H9 (cell line): ENCODE data around the gene FJX1. TPM values are rescaled to one million over a fixed set of nuclear protein-coding genes. Genes with fewer than 3 reads are reported as not detected.
A peak's percentile ranks its signal among the peaks of the same experiment; 100 is the strongest.

Experiments
- DNase-seq: peaks from one replicate; pipeline ENCODE4 v3.0.0-alpha.2; 2017
- H2AFZ ChIP-seq: one replicate; pipeline ENCODE4 v1.6.1; 2013; ENCODE audit warnings: mild to moderate bottlenecking, low read length, control low read depth, moderate library complexity
- H2AK5ac ChIP-seq: 2 replicates; pipeline ENCODE4 v1.6.1; 2013; ENCODE audit warnings: low read length, control low read depth, mixed read lengths; ENCODE audit not compliant: insufficient read length
- H2BK120ac ChIP-seq: one replicate; pipeline ENCODE4 v1.6.1; 2013; ENCODE audit warnings: low read depth, mild to moderate bottlenecking, low read length, control low read depth, inconsistent platforms; ENCODE audit not compliant: poor library complexity, severe bottlenecking
- H2BK12ac ChIP-seq: 2 replicates; pipeline ENCODE4 v1.6.1; 2013; ENCODE audit warnings: low read length, control low read depth, mixed read lengths, low read depth; ENCODE audit not compliant: insufficient read length
- H2BK15ac ChIP-seq: 2 replicates; pipeline ENCODE4 v1.6.1; 2013; ENCODE audit warnings: low read depth, low read length, control low read depth
- H2BK20ac ChIP-seq: one replicate; pipeline ENCODE4 v1.6.1; 2013; ENCODE audit warnings: low read depth, mild to moderate bottlenecking, low read length, control low read depth, inconsistent platforms; ENCODE audit not compliant: poor library complexity, severe bottlenecking
- H2BK5ac ChIP-seq: 2 replicates; pipeline ENCODE4 v1.6.1; 2013; ENCODE audit warnings: low read length, control low read depth, mixed read lengths; ENCODE audit not compliant: insufficient read length
- H3K14ac ChIP-seq: 2 replicates; pipeline ENCODE4 v1.6.1; 2013; ENCODE audit warnings: low read length, control low read depth; ENCODE audit not compliant: insufficient read depth
- H3K18ac ChIP-seq: 2 replicates; pipeline ENCODE4 v1.6.1; 2013; ENCODE audit warnings: low read depth, mild to moderate bottlenecking, mixed read lengths, low read length, control low read depth; ENCODE audit not compliant: insufficient read length
- H3K23ac ChIP-seq: 2 replicates; pipeline ENCODE4 v1.6.1; 2013; ENCODE audit warnings: low read length, control low read depth, mixed read lengths, low read depth; ENCODE audit not compliant: insufficient read length
- H3K23me2 ChIP-seq: 2 replicates; pipeline ENCODE4 v1.6.1; 2013; ENCODE audit warnings: low read depth, mild to moderate bottlenecking, mixed read lengths, low read length, control low read depth; ENCODE audit not compliant: insufficient read length, poor library complexity, severe bottlenecking
- H3K27ac ChIP-seq: 2 replicates; pipeline ENCODE4 v1.5.1; 2013; ENCODE audit warnings: low read length, control low read depth, mixed read lengths, low read depth; ENCODE audit not compliant: insufficient read length
- H3K27me3 ChIP-seq: 2 replicates; pipeline ENCODE4 v1.6.1; 2013; ENCODE audit warnings: low read length, control low read depth, inconsistent platforms; ENCODE audit not compliant: insufficient read depth
- H3K4ac ChIP-seq: 2 replicates; pipeline ENCODE4 v1.6.1; 2013; ENCODE audit warnings: low read depth, mild to moderate bottlenecking, control low read depth, inconsistent platforms, low read length, moderate library complexity
- H3K4me1 ChIP-seq: 2 replicates; pipeline ENCODE4 v1.6.1; 2013; ENCODE audit warnings: low read length, control low read depth, inconsistent platforms; ENCODE audit not compliant: insufficient read depth
- H3K4me2 ChIP-seq: 2 replicates; pipeline ENCODE4 v1.6.1; 2013; ENCODE audit warnings: low read length, control low read depth, mixed read lengths; ENCODE audit not compliant: insufficient read length, insufficient read depth
- H3K56ac ChIP-seq: 2 replicates; pipeline ENCODE4 v1.6.1; 2013; ENCODE audit warnings: low read depth, mild to moderate bottlenecking, mixed read lengths, low read length, control low read depth; ENCODE audit not compliant: insufficient read length
- H3K79me1 ChIP-seq: 2 replicates; pipeline ENCODE4 v1.6.1; 2013; ENCODE audit warnings: low read depth, mild to moderate bottlenecking, moderate library complexity, low read length, control low read depth, inconsistent platforms; ENCODE audit not compliant: insufficient read depth, poor library complexity, severe bottlenecking
- H3K79me2 ChIP-seq: 2 replicates; pipeline ENCODE4 v1.6.1; 2013; ENCODE audit warnings: low read length, control low read depth, inconsistent platforms; ENCODE audit not compliant: insufficient read depth
- H3K9ac ChIP-seq: 2 replicates; pipeline ENCODE4 v1.6.1; 2013; ENCODE audit warnings: low read length, control low read depth, mixed read lengths; ENCODE audit not compliant: insufficient read length; ENCODE audit errors: extremely low read depth
- H3K9me3 ChIP-seq: one replicate; pipeline ENCODE4 v1.6.1; 2013; ENCODE audit warnings: low read depth, low read length, inconsistent platforms; ENCODE audit not compliant: control insufficient read depth
- H3T11ph ChIP-seq: one replicate; pipeline ENCODE4 v1.6.1; 2013; ENCODE audit warnings: mild to moderate bottlenecking, low read length, control low read depth, inconsistent platforms
- H4K20me1 ChIP-seq: one replicate; pipeline ENCODE4 v1.6.1; 2013; ENCODE audit not compliant: control insufficient read depth, insufficient read length, insufficient read depth
- H4K5ac ChIP-seq: 2 replicates; pipeline ENCODE4 v1.6.1; 2013; ENCODE audit warnings: low read depth, mild to moderate bottlenecking, mixed read lengths, low read length, control low read depth; ENCODE audit not compliant: insufficient read length
- H4K8ac ChIP-seq: replicated peaks from 2 replicates; pipeline ENCODE4 v1.6.1; 2013; ENCODE audit warnings: low read length, control low read depth, mixed read lengths, low read depth; ENCODE audit not compliant: insufficient read length
- H4K91ac ChIP-seq: 2 replicates; pipeline ENCODE4 v1.6.1; 2013; ENCODE audit warnings: low read depth, mild to moderate bottlenecking, moderate library complexity, mixed read lengths, low read length, control low read depth; ENCODE audit not compliant: insufficient read length
- H3K27ac Mint-ChIP-seq, 3 experiments: 2 replicates in 2 of 3; 3 replicates in 1 of 3; pipeline ENCODE4 v1.8.0; 2020 to 2021; ENCODE audit warnings: mixed read lengths in 3 of 3, mild to moderate bottlenecking in 1 of 3, moderate library complexity in 1 of 3
- H3K27me3 Mint-ChIP-seq: 2 replicates; pipeline ENCODE4 v1.8.0; 2021; ENCODE audit warnings: low read depth, mild to moderate bottlenecking, moderate library complexity, mixed read lengths
- H3K36me3 Mint-ChIP-seq, 3 experiments: 2 replicates in 2 of 3; 3 replicates in 1 of 3; pipeline ENCODE4 v1.8.0; 2020 to 2021; ENCODE audit warnings: low read depth in 3 of 3, mixed read lengths in 3 of 3; ENCODE audit not compliant: insufficient read depth in 1 of 3
- H3K4me1 Mint-ChIP-seq, 2 experiments: 2 replicates each; pipeline ENCODE4 v1.8.0; 2020; ENCODE audit warnings: mixed read lengths in 2 of 2
- H3K4me3 Mint-ChIP-seq, 2 experiments: 2 replicates in 1 of 2; 3 replicates in 1 of 2; pipeline ENCODE4 v1.8.0; 2020 to 2021; ENCODE audit warnings: mild to moderate bottlenecking in 2 of 2, mixed read lengths in 2 of 2, moderate library complexity in 1 of 2
- H3K9me3 Mint-ChIP-seq, 2 experiments: 2 replicates in 1 of 2; 3 replicates in 1 of 2; pipeline ENCODE4 v1.8.0; 2020; ENCODE audit warnings: mild to moderate bottlenecking in 2 of 2, mixed read lengths in 2 of 2, moderate library complexity in 1 of 2
- CTCF ChIP-seq: fragments of 200-600 bp; sonication (generic); conservative IDR thresholded peaks from 3 replicates; pipeline ENCODE4 v1.8.0; 2021; ENCODE audit warnings: antibody characterized with exemption, mild to moderate bottlenecking
- WGBS: extraction: QIAGEN DNeasy Blood & Tissue Kit; methylation state at CpG from one replicate; pipeline ENCODE4 v1.1.7; 2013; ENCODE audit warnings: missing lambda C conversion rate, low lambda C conversion rate, mixed read lengths; ENCODE audit not compliant: insufficient read length; ENCODE audit errors: extremely low coverage; 5-methylcytosine and 5-hydroxymethylcytosine counted together
- total RNA-seq: library from RNA; stranded (reverse); gene quantifications from 2 replicates; pipeline ENCODE4 v1.2.1, GENCODE V29; 2021

Gene FJX1
- total RNA-seq, 1 experiment from 2014 or later = 11.5 TPM

- H3K4me2 ChIP-seq = no peak overlapping the region
- H2AK5ac ChIP-seq = no peak overlapping the region
- H2AFZ ChIP-seq = no peak overlapping the region
- no peak for TF ChIP-seq CTCF
- H3K27ac ChIP-seq = no peak overlapping the region
- H3T11ph ChIP-seq = no peak overlapping the region
- H3K79me2 ChIP-seq = no peaks in the 10 kb centered on the region
- no peak overlapping the region for H3K23ac ChIP-seq
- no peak overlapping the region for H4K5ac ChIP-seq
- no peak overlapping the region for H3K14ac ChIP-seq
- peaks cover 3% of the 10 kb centered on the region; the same call in 1 of the 2 replicates for H3K4me1 ChIP-seq
- no peaks in the 10 kb centered on the region; the same call in 1 of the 2 replicates for H3K27me3 ChIP-seq
- peaks cover 18 to 24% of the 10 kb centered on the region in 2 experiments for H3K4me1 Mint-ChIP-seq
- no peak overlapping the region for H2BK15ac ChIP-seq
- H2BK5ac ChIP-seq = no peak overlapping the region
- H3K27me3 Mint-ChIP-seq = peaks cover 97% of the 10 kb centered on the region
- no peak overlapping the region for H3K27ac Mint-ChIP-seq
- no peak overlapping the region for H3K9ac ChIP-seq
- no peak overlapping the region for H4K8ac ChIP-seq
- no CpG with 5 or more reads among the region's 4 CpGs for WGBS
- no peaks in the 10 kb centered on the region for H4K20me1 ChIP-seq
- H3K9me3 Mint-ChIP-seq = no peaks in the 10 kb centered on the region
- no peaks in the 10 kb centered on the region for H3K36me3 Mint-ChIP-seq
- H2BK12ac ChIP-seq = no peak overlapping the region
- H3K4me3 Mint-ChIP-seq = 0 out of 5 replicates have a peak overlapping the region, but pooled peaks of 1 of the 2 experiments have one; percentile 18
- H3K56ac ChIP-seq = no peak overlapping the region
- H3K18ac ChIP-seq = no peak overlapping the region
- no peaks in the 10 kb centered on the region for H3K79me1 ChIP-seq
- no peak overlapping the region for H3K4ac ChIP-seq
- DNase-seq = no peak
- no peaks in the 10 kb centered on the region for H3K9me3 ChIP-seq
- no peak overlapping the region for H2BK120ac ChIP-seq
- no peaks in the 10 kb centered on the region for H3K23me2 ChIP-seq
- H4K91ac ChIP-seq = no peak overlapping the region
- H2BK20ac ChIP-seq = no peak overlapping the region
These were observed 37.6 kb downstream of the FJX1 start for GRCh38 chr11:35655856-35656255.
